Liver (tissue), 9 donors: ENCODE results near the gene RARRES2. TPM values are rescaled to one million over a fixed set of nuclear protein-coding genes. Genes with fewer than 3 reads are reported as not detected.

Experiments
- DNase-seq: peaks from one replicate; pipeline ENCODE4 v3.0.0-alpha.2; 2017; ENCODE audit warnings: low spot score
- H3K27ac ChIP-seq, 2 donors: one replicate each; pipeline ENCODE4 v1.7.0; 2013; ENCODE audit warnings: inconsistent platforms in 2 of 2, low read length in 2 of 2, control low read depth in 1 of 2, low read depth in 1 of 2, mild to moderate bottlenecking in 1 of 2
- H3K27me3 ChIP-seq, 4 donors: one replicate each; pipeline versions ENCODE4 v1.6.1 to v1.7.0; 2013; ENCODE audit warnings: low read length in 3 of 4, inconsistent platforms in 1 of 4, mild to moderate bottlenecking in 1 of 4, moderate library complexity in 1 of 4; ENCODE audit not compliant: control insufficient read depth in 4 of 4, insufficient read depth in 4 of 4
- H3K36me3 ChIP-seq, 4 donors: one replicate each; pipeline versions ENCODE4 v1.6.1 to v1.7.0; 2013; ENCODE audit warnings: low read length in 3 of 4, mild to moderate bottlenecking in 3 of 4, low read depth in 1 of 4, moderate library complexity in 1 of 4; ENCODE audit not compliant: control insufficient read depth in 4 of 4, insufficient read depth in 3 of 4
- H3K4me1 ChIP-seq, 4 donors: one replicate each; pipeline versions ENCODE4 v1.6.1 to v1.7.0; 2013; ENCODE audit warnings: low read length in 3 of 4, mild to moderate bottlenecking in 3 of 4, moderate library complexity in 1 of 4; ENCODE audit not compliant: control insufficient read depth in 4 of 4, insufficient read depth in 4 of 4
- H3K4me3 ChIP-seq, 3 donors: one replicate each; pipeline versions ENCODE4 v1.6.1 to v1.7.0; 2013; ENCODE audit warnings: low read length in 3 of 3, control low read depth in 1 of 3, low read depth in 1 of 3, mild to moderate bottlenecking in 1 of 3
- H3K9ac ChIP-seq, 2 donors: one replicate each; pipeline ENCODE4 v1.7.0; 2013; ENCODE audit warnings: low read length in 2 of 2, mild to moderate bottlenecking in 2 of 2, moderate library complexity in 2 of 2, control low read depth in 1 of 2, low read depth in 1 of 2
- H3K9me3 ChIP-seq, 4 donors: one replicate each; pipeline versions ENCODE4 v1.6.1 to v1.7.0; 2013; ENCODE audit warnings: low read length in 3 of 4; ENCODE audit not compliant: control insufficient read depth in 4 of 4
- EGR1 ChIP-seq, 2 donors: IDR thresholded peaks; 2 replicates each; pipeline ENCODE4 v1.6.1; 2016 to 2018; ENCODE audit warnings: antibody characterized with exemption in 2 of 2, low read depth in 2 of 2
- FOXA1 ChIP-seq: IDR thresholded peaks from 2 replicates; pipeline ENCODE4 v1.6.1; 2016; ENCODE audit warnings: antibody characterized with exemption
- FOXA2 ChIP-seq: IDR thresholded peaks from 2 replicates; pipeline ENCODE4 v1.6.1; 2016; ENCODE audit warnings: antibody characterized with exemption
- GABPA ChIP-seq, 2 donors: IDR thresholded peaks in 1 of 2; conservative IDR thresholded peaks in 1 of 2; 2 replicates each; pipeline ENCODE4 v1.6.1; 2016; ENCODE audit warnings: antibody characterized with exemption in 2 of 2, mild to moderate bottlenecking in 1 of 2, moderate library complexity in 1 of 2
- HNF4A ChIP-seq, 2 donors: conservative IDR thresholded peaks; 2 replicates each; pipeline ENCODE4 v1.6.1; 2016; ENCODE audit warnings: antibody characterized with exemption in 2 of 2, mild to moderate bottlenecking in 2 of 2
- HNF4G ChIP-seq: IDR thresholded peaks from 2 replicates; pipeline ENCODE4 v1.6.1; 2016; ENCODE audit warnings: antibody characterized with exemption
- JUND ChIP-seq, 2 donors: IDR thresholded peaks; 2 replicates each; pipeline ENCODE4 v1.6.1; 2016; ENCODE audit warnings: antibody characterized with exemption in 2 of 2
- NR2F2 ChIP-seq: IDR thresholded peaks from 2 replicates; pipeline ENCODE4 v1.6.1; 2016; ENCODE audit warnings: antibody characterized with exemption
- RAD21 ChIP-seq, 2 donors: IDR thresholded peaks; 2 replicates each; pipeline ENCODE4 v1.6.1; 2016; ENCODE audit warnings: antibody characterized with exemption in 2 of 2, mild to moderate bottlenecking in 2 of 2
- RXRA ChIP-seq, 2 donors: IDR thresholded peaks; 2 replicates each; pipeline ENCODE4 v1.6.1; 2017 to 2018; ENCODE audit warnings: antibody characterized with exemption in 2 of 2, mild to moderate bottlenecking in 1 of 2
- SP1 ChIP-seq: IDR thresholded peaks from 2 replicates; pipeline ENCODE4 v1.6.1; 2018; ENCODE audit warnings: antibody characterized with exemption, mild to moderate bottlenecking
- TAF1 ChIP-seq: conservative IDR thresholded peaks from 2 replicates; pipeline ENCODE4 v1.6.1; 2016; ENCODE audit warnings: antibody characterized with exemption, mild to moderate bottlenecking
- YY1 ChIP-seq: IDR thresholded peaks from 2 replicates; pipeline ENCODE4 v1.6.1; 2016; ENCODE audit warnings: antibody characterized with exemption, mild to moderate bottlenecking
- WGBS: extraction: QIAGEN DNeasy Blood & Tissue Kit; methylation state at CpG from one replicate; pipeline ENCODE4 v1.1.7; 2013; 5-methylcytosine and 5-hydroxymethylcytosine counted together
- polyA plus RNA-seq, 2 donors: library from polyadenylated mRNA; stranded (reverse) in 1 of 2; unstranded in 1 of 2; fragments of 200-250 nt in 1 of 2; fragments of >200 nt in 1 of 2; fragmentation: Nextera tagmentation in 1 of 2; extraction: Ambion mirVana in 1 of 2; gene quantifications; one replicate each; pipeline versions ENCODE4 v1.2.1 to v1.2.3, GENCODE V29; 2013 to 2015
- total RNA-seq, 2 donors: library from RNA; depleted of rRNA; stranded (reverse); fragments of >200 nt; gene quantifications; one replicate each; pipeline ENCODE4 v1.2.3, GENCODE V29; 2014
- TF ChIP-seq, protein P1 (sequence below): fragments of 150-350 bp; IDR thresholded peaks from 2 replicates; pipeline ENCODE4 v1.5.1; 2017; ENCODE audit warnings: improper control_type of control experiment, low read depth, low read length; ENCODE audit not compliant: missing input control
- TF ChIP-seq, protein P2 (sequence below): IDR thresholded peaks from 2 replicates; pipeline ENCODE4 v1.6.1; 2016; ENCODE audit warnings: antibody characterized with exemption
- TF ChIP-seq, protein P3 (sequence below): IDR thresholded peaks from 2 replicates; pipeline ENCODE4 v1.6.1; 2016; ENCODE audit warnings: antibody characterized with exemption
- TF ChIP-seq, protein P4 (sequence below): IDR thresholded peaks from 2 replicates; pipeline ENCODE4 v1.6.1; 2016; ENCODE audit warnings: antibody characterized with exemption
- TF ChIP-seq, protein P5 (sequence below): IDR thresholded peaks from 2 replicates; pipeline ENCODE4 v1.6.1; 2016; ENCODE audit warnings: antibody characterized with exemption, mild to moderate bottlenecking
- donor health status: healthy.
- donor health status: healthy.
- donor health status: healthy.
- donor health status: healthy.
- donor health status: healthy.

Gene RARRES2
- total and polyA plus RNA-seq, 4 donors = 149 to 1,915 (median 842) TPM

DNA sequence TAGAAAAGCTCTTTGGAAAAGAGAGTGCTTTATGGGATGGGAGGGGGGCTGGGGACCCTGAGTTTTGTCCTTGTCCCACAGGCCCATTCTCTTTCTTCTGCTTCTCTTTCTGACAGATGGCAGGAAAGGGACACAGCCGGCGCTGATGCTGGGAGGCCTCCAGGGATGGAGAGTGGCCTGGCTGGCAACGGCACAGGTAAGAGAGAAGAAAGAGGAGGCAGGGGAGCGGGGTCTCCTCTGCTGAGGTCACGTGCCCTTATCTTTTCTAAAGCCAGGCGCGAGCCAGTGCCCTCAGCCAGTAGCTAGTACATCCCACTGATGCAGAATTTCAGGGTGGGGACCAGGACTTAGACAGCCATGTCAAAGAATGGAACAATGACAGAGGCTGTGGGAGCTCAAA is 46.9 kb upstream of the RARRES2 start:
- 90% methylated on average over 7 of the region's 7 CpGs for WGBS
- Histone ChIP-seq H3K27ac (peak overlapping the region; percentile 43 to 73), H3K4me3 (no peak overlapping the region), H3K9ac (no peak overlapping the region), H3K9me3 (no peaks in the 10 kb centered on the region), H3K4me1 (peaks cover 3 to 52% (median 43%) of the 10 kb centered on the region in 4 donors), H3K27me3 (no peaks in the 10 kb centered on the region), H3K36me3 (no peaks in the 10 kb centered on the region)
- TF ChIP-seq, protein P1, sequence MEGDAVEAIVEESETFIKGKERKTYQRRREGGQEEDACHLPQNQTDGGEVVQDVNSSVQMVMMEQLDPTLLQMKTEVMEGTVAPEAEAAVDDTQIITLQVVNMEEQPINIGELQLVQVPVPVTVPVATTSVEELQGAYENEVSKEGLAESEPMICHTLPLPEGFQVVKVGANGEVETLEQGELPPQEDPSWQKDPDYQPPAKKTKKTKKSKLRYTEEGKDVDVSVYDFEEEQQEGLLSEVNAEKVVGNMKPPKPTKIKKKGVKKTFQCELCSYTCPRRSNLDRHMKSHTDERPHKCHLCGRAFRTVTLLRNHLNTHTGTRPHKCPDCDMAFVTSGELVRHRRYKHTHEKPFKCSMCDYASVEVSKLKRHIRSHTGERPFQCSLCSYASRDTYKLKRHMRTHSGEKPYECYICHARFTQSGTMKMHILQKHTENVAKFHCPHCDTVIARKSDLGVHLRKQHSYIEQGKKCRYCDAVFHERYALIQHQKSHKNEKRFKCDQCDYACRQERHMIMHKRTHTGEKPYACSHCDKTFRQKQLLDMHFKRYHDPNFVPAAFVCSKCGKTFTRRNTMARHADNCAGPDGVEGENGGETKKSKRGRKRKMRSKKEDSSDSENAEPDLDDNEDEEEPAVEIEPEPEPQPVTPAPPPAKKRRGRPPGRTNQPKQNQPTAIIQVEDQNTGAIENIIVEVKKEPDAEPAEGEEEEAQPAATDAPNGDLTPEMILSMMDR = no peak
- TF ChIP-seq SP1 (no peak), RXRA (IDR thresholded peaks at IDR 0.05) (no peak), FOXA2 (no peak), RAD21 (IDR thresholded peaks at IDR 0.05) (no peak), GABPA (IDR thresholded peaks at IDR 0.05 in 1 of 2, conservative IDR thresholded peaks at IDR 0.05 in 1 of 2) (no peak), TAF1 (no peak), JUND (IDR thresholded peaks at IDR 0.05) (no peak), HNF4G (no peak), EGR1 (IDR thresholded peaks at IDR 0.05; ENCODE audit: low read depth in 2 of 2) (no peak), FOXA1 (no peak), NR2F2 (no peak), HNF4A (conservative IDR thresholded peaks at IDR 0.05) (no peak), YY1 (no peak)
- TF ChIP-seq, protein P2, sequence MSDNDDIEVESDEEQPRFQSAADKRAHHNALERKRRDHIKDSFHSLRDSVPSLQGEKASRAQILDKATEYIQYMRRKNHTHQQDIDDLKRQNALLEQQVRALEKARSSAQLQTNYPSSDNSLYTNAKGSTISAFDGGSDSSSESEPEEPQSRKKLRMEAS = no peak
- TF ChIP-seq, protein P3, sequence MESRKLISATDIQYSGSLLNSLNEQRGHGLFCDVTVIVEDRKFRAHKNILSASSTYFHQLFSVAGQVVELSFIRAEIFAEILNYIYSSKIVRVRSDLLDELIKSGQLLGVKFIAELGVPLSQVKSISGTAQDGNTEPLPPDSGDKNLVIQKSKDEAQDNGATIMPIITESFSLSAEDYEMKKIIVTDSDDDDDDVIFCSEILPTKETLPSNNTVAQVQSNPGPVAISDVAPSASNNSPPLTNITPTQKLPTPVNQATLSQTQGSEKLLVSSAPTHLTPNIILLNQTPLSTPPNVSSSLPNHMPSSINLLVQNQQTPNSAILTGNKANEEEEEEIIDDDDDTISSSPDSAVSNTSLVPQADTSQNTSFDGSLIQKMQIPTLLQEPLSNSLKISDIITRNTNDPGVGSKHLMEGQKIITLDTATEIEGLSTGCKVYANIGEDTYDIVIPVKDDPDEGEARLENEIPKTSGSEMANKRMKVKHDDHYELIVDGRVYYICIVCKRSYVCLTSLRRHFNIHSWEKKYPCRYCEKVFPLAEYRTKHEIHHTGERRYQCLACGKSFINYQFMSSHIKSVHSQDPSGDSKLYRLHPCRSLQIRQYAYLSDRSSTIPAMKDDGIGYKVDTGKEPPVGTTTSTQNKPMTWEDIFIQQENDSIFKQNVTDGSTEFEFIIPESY = no peak
- TF ChIP-seq, protein P4, sequence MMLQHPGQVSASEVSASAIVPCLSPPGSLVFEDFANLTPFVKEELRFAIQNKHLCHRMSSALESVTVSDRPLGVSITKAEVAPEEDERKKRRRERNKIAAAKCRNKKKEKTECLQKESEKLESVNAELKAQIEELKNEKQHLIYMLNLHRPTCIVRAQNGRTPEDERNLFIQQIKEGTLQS = no peak
- TF ChIP-seq, protein P5, sequence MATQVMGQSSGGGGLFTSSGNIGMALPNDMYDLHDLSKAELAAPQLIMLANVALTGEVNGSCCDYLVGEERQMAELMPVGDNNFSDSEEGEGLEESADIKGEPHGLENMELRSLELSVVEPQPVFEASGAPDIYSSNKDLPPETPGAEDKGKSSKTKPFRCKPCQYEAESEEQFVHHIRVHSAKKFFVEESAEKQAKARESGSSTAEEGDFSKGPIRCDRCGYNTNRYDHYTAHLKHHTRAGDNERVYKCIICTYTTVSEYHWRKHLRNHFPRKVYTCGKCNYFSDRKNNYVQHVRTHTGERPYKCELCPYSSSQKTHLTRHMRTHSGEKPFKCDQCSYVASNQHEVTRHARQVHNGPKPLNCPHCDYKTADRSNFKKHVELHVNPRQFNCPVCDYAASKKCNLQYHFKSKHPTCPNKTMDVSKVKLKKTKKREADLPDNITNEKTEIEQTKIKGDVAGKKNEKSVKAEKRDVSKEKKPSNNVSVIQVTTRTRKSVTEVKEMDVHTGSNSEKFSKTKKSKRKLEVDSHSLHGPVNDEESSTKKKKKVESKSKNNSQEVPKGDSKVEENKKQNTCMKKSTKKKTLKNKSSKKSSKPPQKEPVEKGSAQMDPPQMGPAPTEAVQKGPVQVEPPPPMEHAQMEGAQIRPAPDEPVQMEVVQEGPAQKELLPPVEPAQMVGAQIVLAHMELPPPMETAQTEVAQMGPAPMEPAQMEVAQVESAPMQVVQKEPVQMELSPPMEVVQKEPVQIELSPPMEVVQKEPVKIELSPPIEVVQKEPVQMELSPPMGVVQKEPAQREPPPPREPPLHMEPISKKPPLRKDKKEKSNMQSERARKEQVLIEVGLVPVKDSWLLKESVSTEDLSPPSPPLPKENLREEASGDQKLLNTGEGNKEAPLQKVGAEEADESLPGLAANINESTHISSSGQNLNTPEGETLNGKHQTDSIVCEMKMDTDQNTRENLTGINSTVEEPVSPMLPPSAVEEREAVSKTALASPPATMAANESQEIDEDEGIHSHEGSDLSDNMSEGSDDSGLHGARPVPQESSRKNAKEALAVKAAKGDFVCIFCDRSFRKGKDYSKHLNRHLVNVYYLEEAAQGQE = no peak
- no peak for DNase-seq
